Articular chondrocyte of knee joint (primary cell): Measurements from ENCODE around the gene NOSIP. TPM values are rescaled to one million over a fixed set of nuclear protein-coding genes. Genes with fewer than 3 reads are reported as not detected.

ENCODE experiments used
- small RNA-seq: library from RNA; depleted of rRNA; stranded (forward); fragments of <200 nt; gene quantifications from one replicate; pipeline ENCODE3, GENCODE V24; 2012
- total RNA-seq: library from RNA; depleted of rRNA; stranded (reverse); fragments of >200 nt; gene quantifications from 2 replicates; pipeline ENCODE4 v1.2.3, GENCODE V29; 2012

The NOSIP gene
- 45.3 and 50.4 TPM in 2 replicates for total RNA-seq

GRCh38 chr19:49580264-49581006, at the start of gene NOSIP:
Gene NOSIP, minus strand, starts transcription at chr19:49580556. Its CDS starts 19,865 bp downstream, at chr19:49560691.

GRCh38 chr19:49590971-49591730, 10.8 kb upstream of the NOSIP start, which contains the start of gene PRR12:
Gene PRR12, plus strand, starts transcription at chr19:49591182. Its CDS starts 473 bp downstream, at chr19:49591655.

GRCh38 chr19:49581007-49581508, 702 bp upstream of the NOSIP start, which contains the start of gene PRRG2:
Gene PRRG2, plus strand, starts transcription at chr19:49581316. Its CDS starts 1,904 bp downstream, at chr19:49583220.

Small RNA genes within 50 kb of the gene (small RNA-seq; reads per million reads assigned to genes)
- not detected for gene RF00019

Other genes starting within 250 kb of the NOSIP start
- not detected in 2 replicates for gene CD37, start 245.2 kb downstream of the NOSIP start, total RNA-seq
- gene TEAD2, start 218.1 kb downstream of the NOSIP start, total RNA-seq = 21.3 and 25.6 TPM in 2 replicates
- gene DKKL1, start 216.7 kb downstream of the NOSIP start, total RNA-seq = 0.26 TPM in 1 of 2 replicates, not detected in the other
- not detected in 2 replicates for gene KASH5, start 192.3 kb downstream of the NOSIP start, total RNA-seq
- not detected in 2 replicates for gene PTH2, start 157.1 kb downstream of the NOSIP start, total RNA-seq
- gene GFY, start 155.2 kb downstream of the NOSIP start, total RNA-seq = not detected in 2 replicates
- under 0.01 TPM in 1 of 2 replicates, not detected in the other for gene SLC17A7, start 139.0 kb downstream of the NOSIP start, total RNA-seq
- gene PIH1D1, start 128.7 kb downstream of the NOSIP start, total RNA-seq = 59.1 and 62.8 TPM in 2 replicates
- gene ALDH16A1, start 127.3 kb downstream of the NOSIP start, total RNA-seq = 19.7 and 22.1 TPM in 2 replicates
- 5.0 and 5.2 TPM in 2 replicates for gene FLT3LG, start 106.3 kb downstream of the NOSIP start, total RNA-seq
- 1,376 and 2,288 TPM in 2 replicates for gene RPL13A, start 92.9 kb downstream of the NOSIP start, total RNA-seq
- 2,902 and 3,041 TPM in 2 replicates for gene RPS11, start 84.1 kb downstream of the NOSIP start, total RNA-seq
- 50.0 and 52.4 TPM in 2 replicates for gene FCGRT, start 67.9 kb downstream of the NOSIP start, total RNA-seq
- 221 and 248 TPM in 2 replicates for gene RCN3, start 52.6 kb downstream of the NOSIP start, total RNA-seq
- gene PRRG2, start 760 bp upstream of the NOSIP start, total RNA-seq = 0.22 and 0.26 TPM in 2 replicates
- gene PRR12, start 10.6 kb upstream of the NOSIP start, total RNA-seq = 2.8 and 6.1 TPM in 2 replicates
- gene RRAS, start 59.6 kb upstream of the NOSIP start, total RNA-seq = 28.4 and 38.3 TPM in 2 replicates
- 13.1 and 15.2 TPM in 2 replicates for gene SCAF1, start 61.7 kb upstream of the NOSIP start, total RNA-seq
- gene IRF3, start 85.3 kb upstream of the NOSIP start, total RNA-seq = 22.5 and 25.0 TPM in 2 replicates
- gene BCL2L12, start 85.4 kb upstream of the NOSIP start, total RNA-seq = 3.5 and 5.2 TPM in 2 replicates
- 106 and 127 TPM in 2 replicates for gene PRMT1, start 96.7 kb upstream of the NOSIP start, total RNA-seq
- gene ADM5, start 109.0 kb upstream of the NOSIP start, total RNA-seq = 0.32 and 0.39 TPM in 2 replicates
- 16.8 and 21.6 TPM in 2 replicates for gene CPT1C, start 110.6 kb upstream of the NOSIP start, total RNA-seq
- 0.13 and 0.32 TPM in 2 replicates for gene TSKS, start 182.8 kb upstream of the NOSIP start, total RNA-seq
- 91.9 and 94.0 TPM in 2 replicates for gene AP2A1, start 186.4 kb upstream of the NOSIP start, total RNA-seq
- 11.8 and 15.2 TPM in 2 replicates for gene FUZ, start 232.7 kb upstream of the NOSIP start, total RNA-seq
- 18.8 and 21.6 TPM in 2 replicates for gene MED25, start 237.7 kb upstream of the NOSIP start, total RNA-seq